RWPE1 (cell line): ENCODE data around the gene ARHGAP20.
"Not testable (repeated sequence)": the region's sequence is repeated elsewhere in the genome, so short reads cannot be mapped to it uniquely, and the experiment has no call there.

Source experiments
- CTCF ChIA-PET: fragments of 350-600 bp; sonication (Branson Sonifier 250); formaldehyde crosslinking; extraction: SDS; loops from one replicate; lab custom pipeline; 2021; lab: Yijun Ruan, JAX
- POLR2A ChIA-PET: fragments of 400-600 bp; formaldehyde crosslinking; extraction: SDS; loops from one replicate; lab custom pipeline; 2020; ENCODE audit warnings: antibody characterized with exemption; ENCODE audit not compliant: low non-redundant PET; lab: Yijun Ruan, JAX
- DNase-seq: peaks from one replicate; pipeline ENCODE4 v3.0.0; 2012; ENCODE audit warnings: low spot score
- H3K27ac ChIP-seq: fragments of 450-650 bp; 2 replicates; pipeline ENCODE4 v1.5.1; 2017
- CTCF ChIP-seq: fragments of 450-650 bp; conservative IDR thresholded peaks from 2 replicates; pipeline ENCODE4 v1.5.1; 2017; ENCODE audit warnings: low read depth, mild to moderate bottlenecking

The ARHGAP20 gene

DNA sequence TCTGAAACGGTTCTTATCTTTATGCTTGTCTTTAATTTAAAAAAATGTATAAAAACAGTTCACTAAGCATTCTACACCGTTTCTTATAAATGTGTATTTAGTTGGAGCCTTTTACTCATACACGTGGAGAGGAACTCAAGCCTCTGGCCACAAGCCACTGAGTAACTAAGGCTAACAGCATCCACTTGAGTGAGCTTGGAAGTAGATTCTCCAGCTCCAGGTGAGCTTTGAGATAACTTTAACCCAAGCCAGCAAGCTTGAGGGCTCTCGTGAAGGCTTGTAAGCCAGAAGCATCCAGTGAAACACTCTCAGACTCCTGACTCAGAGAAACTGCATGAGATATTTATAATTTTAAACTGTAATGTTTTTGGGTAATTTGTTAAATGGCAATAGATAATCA is 82.6 kb downstream of the ARHGAP20 start:
- no peak for TF ChIP-seq CTCF
- H3K27ac ChIP-seq: no peak overlapping the region
- ChIA-PET CTCF (no interaction called here), POLR2A (no interaction called here)
- no peak for DNase-seq

GRCh38 chr11:110621826-110622225 is 90.4 kb downstream of the ARHGAP20 start:
- CTCF ChIA-PET: interaction anchor here (0.5 kb wide), 1 partner anchor 192 kb away, joined by 3 read pairs; the partner anchor contains the start of gene FDX1
- DNase-seq: no peak
- H3K27ac ChIP-seq: no peak overlapping the region
- POLR2A ChIA-PET: no interaction called here
- no peak for TF ChIP-seq CTCF

DNA sequence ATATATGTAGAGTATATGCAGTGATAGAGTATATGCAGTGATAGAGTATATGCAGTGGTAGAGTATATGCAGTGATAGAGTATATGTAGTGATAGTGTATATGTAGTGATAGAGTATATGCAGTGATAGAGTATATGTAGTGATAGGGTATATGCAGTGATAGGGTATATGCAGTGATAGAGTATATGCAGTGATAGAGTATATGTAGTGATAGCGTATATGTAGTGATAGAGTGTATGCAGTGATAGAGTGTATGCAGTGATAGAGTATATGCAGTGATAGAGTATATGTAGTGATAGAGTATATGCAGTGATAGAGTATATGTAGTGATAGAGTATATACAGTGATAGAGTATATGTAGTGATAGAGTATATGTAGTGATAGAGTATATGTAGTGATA is 92.9 kb downstream of the ARHGAP20 start:
- DNase-seq, POLR2A ChIA-PET, H3K27ac ChIP-seq, CTCF ChIA-PET: not testable (repeated sequence)

- H3K27ac ChIP-seq: no peak overlapping the region
- ChIA-PET CTCF (no interaction called here), POLR2A (no interaction called here)
- no peak for TF ChIP-seq CTCF
- DNase-seq: no peak
Observed at GRCh38 chr11:110614031-110614430, 98.2 kb downstream of the ARHGAP20 start.

DNA sequence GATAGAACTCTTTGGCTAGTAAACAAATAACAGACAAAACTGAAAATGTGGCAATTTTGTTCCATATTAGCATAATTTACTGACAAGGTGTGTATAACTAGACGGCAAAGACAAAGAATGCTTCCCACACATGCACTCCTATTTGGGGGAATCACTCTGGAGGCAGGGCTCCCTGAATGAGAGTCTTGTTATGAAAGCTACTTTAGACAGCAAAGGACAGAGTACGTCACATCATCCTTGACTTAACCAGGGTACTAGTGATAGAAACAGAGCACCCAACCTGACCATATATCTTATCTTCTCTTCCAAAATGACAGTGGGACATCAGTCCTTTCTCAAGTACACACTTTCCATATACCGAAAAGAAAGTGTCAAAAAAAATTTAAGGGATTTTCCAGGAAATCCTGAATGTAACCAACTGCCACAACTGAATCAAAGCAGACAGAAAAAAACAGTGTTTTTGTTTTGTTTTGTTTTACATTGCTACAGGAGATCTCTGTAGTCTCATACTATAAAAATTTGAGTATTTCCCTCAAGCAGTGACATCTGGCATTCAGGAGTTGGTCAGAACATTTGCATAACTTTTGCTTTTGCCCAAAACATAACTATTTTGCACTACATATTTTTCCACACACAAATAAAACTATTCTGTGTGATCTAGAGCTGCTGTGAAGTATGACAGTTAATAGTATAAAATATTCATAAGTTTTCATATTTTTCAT is 98.9 kb downstream of the ARHGAP20 start:
- ChIA-PET POLR2A (no interaction called here), CTCF (no interaction called here)

DNA sequence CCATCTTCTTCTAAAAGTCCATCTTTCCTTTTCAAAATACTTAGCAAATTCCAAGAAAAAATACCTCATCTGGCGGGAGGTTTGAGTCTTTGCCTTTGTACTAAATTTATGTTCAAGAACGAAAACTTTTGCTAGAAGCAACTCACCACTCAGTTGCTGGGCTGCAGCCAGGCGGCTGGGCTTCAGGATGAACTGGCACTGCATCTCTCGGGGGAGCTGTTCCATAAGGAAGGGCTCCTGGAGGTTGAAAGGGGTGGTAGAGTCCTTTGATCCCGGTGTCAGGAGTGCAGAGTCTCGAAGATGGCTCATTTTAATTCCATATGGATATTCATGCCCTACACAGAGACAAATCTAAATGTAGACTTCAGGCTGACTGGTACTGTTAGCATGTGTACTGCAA is 105.8 kb downstream of the ARHGAP20 start:
- DNase-seq: no peak
- ChIA-PET CTCF (interaction anchor here (0.6 kb wide), 2 partner anchors 78 to 177 kb away, joined by 3 to 4 read pairs; partner anchors contain the start of gene FDX1), POLR2A (no interaction called here)
- no peak overlapping the region for H3K27ac ChIP-seq
- TF ChIP-seq CTCF: no peak

More for the DNA sequence above, 98.9 kb downstream of the ARHGAP20 start:
- no peak for DNase-seq
- TF ChIP-seq CTCF: no peak
- no peak overlapping the region for H3K27ac ChIP-seq

GRCh38 chr11:110601936-110602335 is 110.3 kb downstream of the ARHGAP20 start:
- no peak for TF ChIP-seq CTCF
- ChIA-PET POLR2A (no interaction called here), CTCF (interaction anchor here (0.7 kb wide), 1 partner anchor 8 kb away, joined by 5 read pairs; no protein-coding TSS in a partner anchor)
- no peak for DNase-seq
- no peak overlapping the region for H3K27ac ChIP-seq
